HG03558 (cell line): ENCODE data around the gene SYT3.

ENCODE experiments used
- ATAC-seq: cut with Tn5 transposase; IDR thresholded peaks from one replicate; pipeline ENCODE4 v1.9.1; 2021; ENCODE audit warnings: moderate number of reproducible peaks; ENCODE audit not compliant: unreplicated experiment; ENCODE audit errors: extremely low read depth

The SYT3 gene

GRCh38 chr19:50639121-50640112, at the start of gene SYT3:
TSS of gene SYT3 (minus strand) at chr19:50639881. CDS start at chr19:50637411, 2,470 bp downstream.
- ATAC-seq, result no peak

GRCh38 chr19:50688766-50689165, 49.1 kb upstream of the SYT3 start:
- no peak for ATAC-seq

GRCh38 chr19:50686310-50687032, 46.8 kb upstream of the SYT3 start:
- ATAC-seq, result no peak

- ATAC-seq, result no peak
These were observed 39.8 kb upstream of the SYT3 start for GRCh38 chr19:50679177-50680125.

- ATAC-seq, result no peak
These were observed 38.6 kb upstream of the SYT3 start for GRCh38 chr19:50678323-50678722.

GRCh38 chr19:50677636-50678035, 38.0 kb upstream of the SYT3 start:
- no peak for ATAC-seq

- no peak for ATAC-seq
These were observed 37.0 kb upstream of the SYT3 start for GRCh38 chr19:50676625-50677197.

- ATAC-seq, result no peak
These were observed 33.4 kb upstream of the SYT3 start for GRCh38 chr19:50673118-50673517.

GRCh38 chr19:50670102-50670380, 30.4 kb upstream of the SYT3 start:
- ATAC-seq, result no peak

- ATAC-seq, result no peak
These were observed 29.8 kb upstream of the SYT3 start for GRCh38 chr19:50669302-50670101.

GRCh38 chr19:50668879-50669278, 29.2 kb upstream of the SYT3 start:
- ATAC-seq, result no peak

- ATAC-seq, result no peak
These were observed 28.7 kb upstream of the SYT3 start for GRCh38 chr19:50668416-50668815.

GRCh38 chr19:50667759-50668231, 28.1 kb upstream of the SYT3 start:
- no peak for ATAC-seq

- no peak for ATAC-seq
These were observed 27.6 kb upstream of the SYT3 start for GRCh38 chr19:50667177-50667758.

GRCh38 chr19:50666346-50667176, 26.9 kb upstream of the SYT3 start:
- no peak for ATAC-seq

- ATAC-seq, result no peak
These were observed 24.5 kb upstream of the SYT3 start for GRCh38 chr19:50664204-50664603.

GRCh38 chr19:50663482-50663790, 23.8 kb upstream of the SYT3 start:
- no peak for ATAC-seq
